Inferior parietal cortex (tissue), 1 donor: ENCODE results near the gene ZNF132.
"Not testable (repeated sequence)": the region's sequence is repeated elsewhere in the genome, so short reads cannot be mapped to it uniquely, and the experiment has no call there.

Source experiments
- DNase-seq: peaks from one replicate; pipeline ENCODE4 v3.0.0-alpha.2; 2016; ENCODE audit errors: extremely low spot score

Gene ZNF132

DNA sequence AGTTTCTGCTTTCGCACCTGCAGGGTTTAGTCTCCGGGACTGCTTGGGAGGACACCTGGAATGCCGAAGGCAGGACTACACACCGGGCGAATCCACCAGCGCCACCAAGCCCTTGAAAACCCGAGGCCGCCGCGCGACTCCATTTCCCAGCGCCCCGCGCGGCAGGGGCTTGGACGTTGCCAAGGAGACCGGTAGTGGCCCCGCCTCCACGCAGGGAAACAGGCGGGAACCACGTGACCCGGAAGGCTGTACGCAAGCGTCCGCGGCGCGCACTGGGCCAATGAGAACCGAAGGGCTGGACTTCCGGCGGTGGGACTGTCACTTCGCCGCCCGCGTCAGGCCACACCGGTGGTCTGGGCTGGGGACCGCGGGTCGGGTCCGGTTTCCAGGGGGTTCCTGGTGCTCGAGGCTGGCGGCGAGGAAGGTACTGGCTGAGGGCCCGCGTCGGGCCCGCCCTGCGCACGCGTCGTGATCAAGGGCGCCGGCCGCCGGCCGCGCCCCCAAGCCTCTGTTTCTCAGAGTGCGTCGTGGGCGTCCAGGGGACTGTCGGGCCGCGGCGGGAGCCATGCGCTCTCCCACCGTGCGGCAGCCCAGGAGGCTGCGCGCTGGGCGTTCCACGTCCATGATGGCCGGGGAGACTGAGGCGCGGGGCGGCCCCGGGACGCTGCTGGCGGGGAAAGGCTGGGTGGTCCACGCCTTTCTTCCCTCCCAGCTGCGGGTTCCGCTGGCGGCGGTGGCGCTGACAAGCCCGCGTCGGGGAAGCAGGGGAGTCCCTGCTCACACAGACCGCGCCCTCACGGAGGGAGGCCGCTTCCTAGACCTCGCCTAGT is 27.0 kb upstream of the ZNF132 start, which contains the start of gene ZNF324:
TSS of gene ZNF324 (plus strand) at position 321 of the 830 bp plus-strand sequence. CDS start 2,106 bp downstream, outside the sequence.
- DNase-seq: peak; percentile 99

DNA sequence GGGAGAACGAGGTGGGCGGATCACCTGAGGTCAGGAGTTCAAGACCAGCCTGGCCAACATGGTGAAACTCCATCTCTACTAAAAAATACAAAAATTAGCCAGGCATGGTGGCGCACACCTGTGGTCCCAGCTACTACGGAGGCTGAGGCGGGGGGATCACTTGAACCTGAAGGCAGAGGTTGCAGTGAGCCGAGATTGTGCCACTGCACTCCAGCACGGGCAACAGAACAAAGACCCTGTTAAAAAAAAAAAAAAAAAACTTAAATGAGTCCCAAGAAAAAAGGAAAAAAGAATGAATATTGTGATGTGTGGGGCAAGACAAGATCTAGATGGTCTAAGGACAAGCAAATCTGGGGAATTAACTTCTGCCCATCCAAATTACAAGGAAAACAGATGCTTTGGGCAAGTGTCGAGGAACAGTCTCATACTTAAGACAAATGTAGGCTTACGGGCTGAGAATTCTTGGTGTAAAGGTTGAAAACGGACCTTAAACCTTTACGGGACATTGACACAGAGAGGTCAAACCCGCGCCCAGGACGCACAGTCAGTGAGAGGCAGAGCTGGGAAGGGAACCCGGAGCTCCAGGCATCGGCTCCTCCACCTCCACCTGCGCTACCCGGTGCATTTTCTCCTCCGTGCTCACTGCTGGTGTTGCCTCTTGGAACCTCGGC is 26.3 kb upstream of the ZNF132 start:
- DNase-seq: no peak

GRCh38 chr19:58460039-58460438 is 20.1 kb upstream of the ZNF132 start:
- no peak for DNase-seq

GRCh38 chr19:58456111-58456510 is 16.2 kb upstream of the ZNF132 start:
- DNase-seq: no peak

DNA sequence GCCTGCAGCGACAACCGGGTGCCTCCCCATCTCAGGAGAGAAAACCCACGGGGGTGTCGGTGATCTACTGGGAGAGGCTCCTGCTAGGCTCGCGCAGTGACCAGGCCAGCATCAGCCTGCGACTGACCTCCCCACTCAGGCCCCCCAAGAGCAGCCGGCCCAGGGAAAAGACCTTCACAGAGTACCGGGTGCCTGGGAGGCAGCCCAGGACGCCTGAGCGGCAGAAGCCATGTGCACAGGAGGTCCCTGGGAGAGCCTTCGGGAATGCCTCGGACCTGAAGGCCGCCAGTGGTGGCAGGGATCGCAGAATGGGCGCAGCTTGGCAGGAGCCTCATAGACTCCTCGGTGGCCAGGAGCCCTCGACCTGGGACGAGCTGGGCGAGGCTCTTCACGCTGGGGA is 15.4 kb upstream of the ZNF132 start:
- no peak for DNase-seq

- no peak for DNase-seq
These were observed 13.8 kb upstream of the ZNF132 start for GRCh38 chr19:58453743-58454142.

DNA sequence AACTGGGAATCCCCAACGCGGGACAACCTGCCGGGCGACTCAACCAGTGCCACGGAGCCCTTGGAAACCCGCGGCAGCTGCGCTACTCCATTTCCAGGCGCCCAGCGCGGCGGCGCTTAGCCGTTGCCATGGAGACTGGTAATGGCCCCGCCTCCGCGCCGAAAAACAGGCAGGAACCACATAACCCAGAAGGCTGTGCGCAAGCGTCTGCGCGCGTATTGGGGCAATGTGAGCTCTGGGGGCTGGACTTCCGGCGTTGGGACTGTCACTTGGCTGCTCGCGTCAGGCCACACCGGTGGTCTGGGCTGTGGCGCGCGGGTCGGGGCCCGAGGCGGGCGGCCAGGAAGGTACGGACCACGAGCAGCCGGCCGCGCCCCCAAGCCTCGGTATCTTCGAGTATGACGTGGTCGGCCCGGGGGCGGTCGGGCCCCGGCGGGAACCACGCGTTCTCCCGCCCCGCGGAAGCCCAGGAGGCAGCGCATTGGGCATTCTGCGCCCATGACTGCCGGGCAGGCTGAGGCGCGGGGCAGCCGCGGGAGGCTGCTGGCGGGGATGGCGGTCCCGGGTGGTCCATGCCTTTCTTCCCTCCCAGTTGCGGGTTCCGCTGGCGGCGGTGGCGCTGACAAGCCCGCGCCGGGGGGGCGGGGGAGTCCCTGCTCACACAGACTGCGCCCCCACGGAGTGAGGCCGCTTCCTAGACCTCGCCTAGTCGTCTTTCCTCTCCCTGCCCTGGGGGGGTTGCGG is 11.6 kb upstream of the ZNF132 start, which contains the start of gene ZNF324B:
TSS of gene ZNF324B (plus strand) at position 265 of the 744 bp plus-strand sequence. CDS start 2,080 bp downstream, outside the sequence.
- DNase-seq: peak; percentile 98

DNA sequence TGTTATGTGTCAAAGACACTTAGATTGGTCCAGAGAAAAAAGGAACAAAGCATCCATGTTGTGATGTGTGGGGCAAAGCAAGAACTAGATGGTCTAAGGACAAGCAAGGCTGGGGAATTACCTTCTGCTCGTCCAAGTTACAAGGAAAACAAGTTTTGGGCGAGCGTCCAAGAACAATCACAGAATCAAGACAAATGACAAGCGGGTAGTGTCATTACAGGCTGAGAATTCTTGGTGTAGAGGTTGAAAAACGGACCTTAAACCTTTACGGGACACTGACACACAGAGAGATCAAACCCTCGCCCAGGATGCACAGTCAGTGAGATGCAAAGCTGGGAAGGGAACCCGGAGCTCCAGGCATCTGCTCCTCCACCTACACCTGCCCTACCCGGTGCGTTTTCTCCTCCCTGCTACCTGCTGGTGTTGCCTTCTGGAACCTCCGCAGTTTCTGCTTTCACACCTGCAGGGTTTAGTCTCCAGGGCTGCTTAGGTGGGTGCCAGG is 11.0 kb upstream of the ZNF132 start:
- peak; percentile 20 for DNase-seq

DNA sequence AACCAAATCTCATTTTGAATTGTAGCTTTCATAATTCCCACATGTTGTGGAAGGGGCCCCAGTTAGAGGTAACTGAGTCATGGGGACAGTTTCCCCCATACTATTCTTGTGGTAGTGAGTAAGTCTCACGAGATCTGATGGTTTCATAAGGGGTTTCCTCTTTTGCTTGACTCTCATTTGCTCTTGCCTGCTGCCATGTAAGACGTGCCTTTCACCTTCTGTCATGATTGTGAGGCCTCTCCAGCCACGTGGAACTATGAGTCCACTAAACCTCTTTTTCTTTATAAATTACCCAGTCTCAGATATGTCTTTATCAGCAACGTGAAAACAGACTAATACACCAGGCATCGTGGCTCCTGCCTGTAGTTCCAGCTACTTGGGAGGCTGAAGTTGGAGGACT is 10.0 kb upstream of the ZNF132 start:
- DNase-seq: not testable (repeated sequence)

DNA sequence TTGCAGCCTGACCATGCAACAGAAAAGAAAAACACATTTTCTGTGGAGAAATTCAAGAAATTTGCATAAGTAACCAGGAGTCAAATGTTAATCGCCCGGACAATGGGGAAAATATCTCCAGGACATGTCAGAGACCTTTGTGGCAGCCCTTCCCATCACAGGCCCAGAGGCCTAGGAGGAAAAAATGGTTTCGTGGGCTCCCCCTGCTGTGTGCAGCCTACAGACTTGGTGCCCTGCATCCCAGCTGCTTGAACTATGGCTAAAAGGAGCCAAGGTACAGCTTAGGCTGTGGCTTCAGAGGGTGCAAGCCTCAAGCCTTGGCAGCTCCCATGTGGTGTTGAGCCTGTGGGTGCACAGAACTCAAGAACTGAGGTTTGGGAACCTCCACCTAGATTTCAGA is 8.9 kb upstream of the ZNF132 start:
- not testable (repeated sequence) for DNase-seq

DNA sequence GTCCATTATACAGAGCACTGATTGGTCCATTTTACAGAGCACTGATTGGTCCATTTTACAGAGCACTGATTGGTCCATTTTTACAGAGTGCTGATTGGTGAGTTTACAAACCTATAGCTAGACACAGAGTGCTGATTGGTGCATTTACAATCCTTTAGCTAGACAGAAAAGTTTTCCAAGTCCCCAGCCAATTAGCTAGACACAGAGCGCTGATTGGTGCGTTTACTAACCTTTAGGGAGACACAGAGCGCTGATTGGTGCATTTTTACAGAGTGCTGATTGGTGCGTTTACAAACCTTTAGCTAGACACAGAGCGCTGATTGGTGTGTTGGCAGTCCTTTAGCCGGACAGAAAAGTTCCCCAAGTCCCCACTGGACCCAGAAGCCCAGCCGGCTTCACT is 3.0 kb upstream of the ZNF132 start:
- DNase-seq: not testable (repeated sequence)

- no peak for DNase-seq
These were observed 603 bp upstream of the ZNF132 start for GRCh38 chr19:58440556-58440955.

DNA sequence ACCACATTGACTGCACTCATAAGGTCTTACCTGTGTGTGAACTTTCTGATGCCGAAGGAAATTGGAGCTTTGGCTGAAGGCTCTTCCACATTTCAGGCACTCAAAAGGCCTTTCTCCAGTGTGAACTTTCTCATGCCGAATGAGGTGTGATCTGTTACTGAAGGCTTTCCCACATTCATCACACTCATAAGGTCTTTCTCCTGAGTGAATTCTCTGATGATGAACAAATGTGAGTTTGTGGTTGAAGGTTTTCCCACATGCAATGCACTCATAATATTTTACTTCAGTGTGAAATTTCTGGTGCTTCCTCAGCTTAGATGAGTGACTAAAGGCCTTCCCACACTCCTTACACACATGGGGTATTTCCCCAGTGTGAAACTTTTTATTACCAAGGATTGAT is 5.7 kb downstream of the ZNF132 start:
- no peak for DNase-seq

GRCh38 chr19:58429745-58430144 is 10.2 kb downstream of the ZNF132 start:
- no peak for DNase-seq

DNA sequence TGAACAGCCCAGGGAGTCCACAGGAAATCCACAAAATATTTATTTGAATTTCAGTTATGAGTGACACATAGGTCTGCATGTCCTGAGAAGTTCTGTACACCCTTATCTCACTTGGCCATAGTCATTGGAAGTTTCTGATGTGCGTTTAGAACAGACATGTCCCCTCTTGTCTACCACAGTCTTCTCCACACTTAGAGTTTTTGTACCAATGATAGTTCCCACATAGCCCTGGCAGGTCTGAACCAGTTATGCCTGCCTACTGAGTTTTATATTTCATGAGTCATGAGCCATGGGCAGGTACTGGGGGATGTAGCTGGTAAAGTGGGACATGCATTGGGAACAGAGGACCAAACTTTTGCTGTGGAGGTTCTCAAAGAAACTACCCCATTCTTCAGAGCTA is 11.3 kb downstream of the ZNF132 start:
- DNase-seq: no peak

GRCh38 chr19:58417071-58417470 is 22.9 kb downstream of the ZNF132 start:
- DNase-seq: no peak

DNA sequence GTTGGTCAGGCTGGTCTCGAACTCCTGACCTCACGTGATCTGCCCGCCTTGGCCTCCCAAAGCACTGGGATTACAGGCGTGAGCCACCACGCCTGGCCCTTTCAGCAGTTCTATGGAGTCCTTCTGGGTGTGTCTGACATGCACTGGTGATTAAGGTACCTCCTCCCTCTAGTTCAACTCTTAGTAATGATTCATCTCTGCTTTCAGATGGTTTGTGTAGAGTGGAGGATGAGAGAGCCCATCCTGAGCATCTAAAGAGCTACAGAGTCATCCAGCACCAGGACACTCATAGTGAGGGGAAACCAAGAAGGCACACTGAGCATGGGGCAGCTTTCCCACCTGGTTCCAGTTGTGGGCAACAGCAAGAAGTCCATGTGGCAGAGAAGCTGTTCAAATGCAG is 23.3 kb downstream of the ZNF132 start:
- DNase-seq: no peak

DNA sequence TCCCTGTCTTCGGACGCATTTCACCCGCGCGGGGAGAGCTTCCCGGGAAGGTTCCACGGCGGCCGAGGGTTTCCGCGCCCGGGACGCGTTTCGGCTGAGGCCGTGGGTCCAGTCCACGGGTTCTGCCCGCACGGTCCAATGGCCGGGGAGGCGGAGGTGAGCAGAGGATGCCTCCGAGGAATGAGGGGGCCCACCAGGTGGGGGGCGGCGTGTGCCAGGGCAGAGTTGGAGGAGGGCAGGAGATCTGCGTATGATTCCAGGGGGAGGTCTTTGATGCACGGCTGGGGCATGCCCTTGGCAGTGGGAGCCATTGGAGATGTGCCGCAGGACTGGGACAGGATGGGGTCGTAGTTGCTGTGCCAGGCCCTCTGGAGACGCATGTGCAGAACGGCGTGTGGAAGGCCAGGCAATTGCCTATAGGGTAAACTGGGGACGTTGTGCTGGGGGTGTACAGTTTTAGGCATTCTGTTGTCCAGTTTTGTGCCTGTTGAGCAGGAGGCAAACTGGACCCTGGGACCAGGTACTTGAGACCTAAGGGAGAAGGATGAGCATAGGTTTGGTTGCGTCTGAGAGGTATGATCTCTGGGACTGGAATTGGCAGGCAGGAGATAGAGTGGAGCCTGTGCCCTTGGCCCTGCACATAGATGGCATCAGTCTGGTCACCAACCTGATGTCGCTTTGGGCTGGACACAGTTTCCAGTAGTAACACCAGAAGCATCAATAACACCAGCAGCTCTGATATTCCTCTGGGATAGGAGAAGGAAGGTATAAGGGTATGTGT is 30.8 kb downstream of the ZNF132 start:
- DNase-seq: peak; percentile 5

DNA sequence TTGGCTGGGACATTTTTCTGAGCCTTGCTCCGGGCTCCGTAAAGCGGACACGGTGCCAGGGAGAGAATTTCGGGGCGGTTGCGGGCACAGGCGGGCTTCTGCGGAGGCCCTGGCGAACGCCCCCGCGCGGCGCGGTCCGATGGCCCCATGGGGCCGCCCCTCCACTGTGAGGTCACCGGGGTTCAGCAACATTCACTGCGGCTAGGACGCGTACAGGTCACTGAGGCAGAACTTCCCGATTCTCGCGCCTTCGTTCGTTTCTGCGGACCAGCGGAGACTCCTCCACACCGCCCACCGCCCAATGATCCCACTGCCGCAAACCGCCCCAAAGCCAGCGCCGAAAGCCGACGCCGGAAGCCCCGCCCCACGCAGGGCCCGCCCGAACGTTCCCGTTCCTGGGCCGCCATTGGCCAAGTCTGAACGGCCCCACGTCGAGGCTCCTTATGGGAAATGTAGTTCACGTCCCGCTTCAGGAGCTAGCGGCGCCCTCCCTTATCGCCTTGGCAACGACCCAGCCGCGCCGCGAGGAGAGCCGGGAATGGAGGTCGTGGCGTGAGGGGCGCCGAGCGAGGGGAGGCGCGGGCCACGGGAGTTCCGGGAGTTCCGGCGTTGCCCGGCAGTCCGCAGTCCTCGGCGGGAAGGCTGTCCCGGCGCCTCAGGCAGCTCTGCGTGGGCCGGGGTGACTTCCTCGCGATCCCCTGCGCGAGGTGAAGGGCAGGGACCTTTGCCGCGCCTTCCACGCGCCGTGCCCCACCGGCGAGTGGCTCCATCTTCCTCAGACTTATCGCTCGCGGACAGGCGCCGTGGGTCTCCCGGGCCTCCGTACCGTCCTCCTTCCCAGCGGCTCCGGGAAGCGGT is 31.6 kb downstream of the ZNF132 start, which contains the start of gene ZNF584:
TSS of gene ZNF584 (plus strand) at position 498 of the 858 bp plus-strand sequence. CDS start 499 bp downstream, outside the sequence.
- peak; percentile 97 for DNase-seq

GRCh38 chr19:58407658-58408151 is 32.2 kb downstream of the ZNF132 start:
- no peak for DNase-seq
